Ovary (tissue), 9 donors: Measurements from ENCODE around the gene RIN3. TPM values are rescaled to one million over a fixed set of nuclear protein-coding genes. Genes with fewer than 3 reads are reported as not detected.

Experiments
- DNase-seq, 5 donors: peaks; one replicate each; pipeline ENCODE4 v3.0.0-alpha.2; 2019 to 2020
- H3K27ac ChIP-seq, 2 donors: fragments of 200-600 bp; one replicate each; pipeline versions ENCODE4 v1.5.1 to v1.8.0; 2019 to 2022
- H3K27me3 ChIP-seq: fragments of 200-600 bp; one replicate; pipeline ENCODE4 v1.8.0; 2022
- H3K36me3 ChIP-seq: fragments of 200-600 bp; sonication (generic); one replicate; pipeline ENCODE4 v1.5.1; 2019
- H3K4me1 ChIP-seq: one replicate; pipeline ENCODE4 v1.8.1; 2013; ENCODE audit warnings: mild to moderate bottlenecking, moderate library complexity; ENCODE audit not compliant: insufficient read depth
- H3K4me3 ChIP-seq: fragments of 200-600 bp; sonication (generic); one replicate; pipeline ENCODE4 v1.5.1; 2017
- H3K9me3 ChIP-seq, 2 donors: fragments of 200-600 bp in 1 of 2; sonication (generic) in 1 of 2; one replicate each; pipeline versions ENCODE4 v1.5.1 to v1.8.1; 2013 to 2019; ENCODE audit warnings: mild to moderate bottlenecking in 1 of 2, moderate library complexity in 1 of 2
- CTCF ChIP-seq, 3 donors: fragments of 450-650 bp in 2 of 3; fragments of 200-600 bp in 1 of 3; IDR thresholded peaks; one replicate each; pipeline versions ENCODE4 v1.5.1 to v1.8.0; 2016 to 2022; ENCODE audit warnings: antibody characterized with exemption in 3 of 3, mild to moderate bottlenecking in 1 of 3
- EP300 ChIP-seq: sonication (generic); formaldehyde crosslinking; IDR thresholded peaks from one replicate; pipeline ENCODE4 v1.6.1; 2017; ENCODE audit warnings: antibody characterized with exemption
- POLR2A ChIP-seq: fragments of 450-650 bp; IDR thresholded peaks from one replicate; pipeline ENCODE4 v1.6.1; 2017; ENCODE audit warnings: antibody characterized with exemption, mild to moderate bottlenecking, moderate library complexity
- WGBS, 3 donors: extraction: QIAGEN DNeasy Blood & Tissue Kit in 1 of 3; methylation state at CpG; one replicate each; pipeline versions ENCODE4 v1.1.5 to v1.1.7; 2013 to 2017; 5-methylcytosine and 5-hydroxymethylcytosine counted together
- intact Hi-C, 4 donors: fragments of 100-400 bp; cut with DNase I; formaldehyde crosslinking; loops; one replicate each; pipeline versions ENCODE4 v1.11.0 to v1.15.1; 2022 to 2023
- polyA plus RNA-seq, 2 donors: library from polyadenylated mRNA; stranded (reverse); fragments of 200-250 nt in 1 of 2; fragments of 350-450 nt in 1 of 2; fragmentation: Illumina TruSeq in 1 of 2; extraction: RNeasy Lipid Tissue Mini Kit (QIAGEN cat#74804) in 1 of 2; gene quantifications; one replicate each; pipeline ENCODE4 v1.2.3, GENCODE V29; 2013 to 2014
- total RNA-seq, 7 donors: library from RNA; depleted of rRNA in 2 of 7; stranded (reverse); fragments of >200 nt in 2 of 7; fragmentation: NEBNext Ultra II Directional in 3 of 7; extraction: Animal tissue kit (Norgen Biotek cat#: 25700) in 3 of 7; gene quantifications; one replicate each; pipeline versions ENCODE4 v1.1.0 to v1.2.4, GENCODE V29; 2016 to 2023
- donor health status: DM: no; HTN: no; CAD: no; lungs with moderate emphysema.
- donor health status: DM: no; HTN: no; CAD: no.
- donor health status: Bipolar disorder and iron deficiency.
- donor health status: DM: yes; HTN: yes; CAD: no.
- donor health status: DM: no; HTN: no; CAD: no.
- donor health status: DM: yes; HTN: yes; CAD: no.

RIN3 gene
- total and polyA plus RNA-seq, 9 donors = 3.8 to 27.9 (median 13.9) TPM

- no peak overlapping the region for H3K27ac ChIP-seq
- H3K4me1 ChIP-seq = no peaks in the 10 kb centered on the region
- DNase-seq = no peak
- no peak overlapping the region for H3K4me3 ChIP-seq
- TF ChIP-seq POLR2A (no peak), CTCF (IDR thresholded peaks at IDR 0.05) (no peak), EP300 (no peak)
- WGBS, 3 donors = 94 to 97% (median 96%) methylated on average over 6 to 7 of the region's 7 CpGs
- intact Hi-C loops = loop anchor here in 1 of 4 donors (10.0 kb wide), 1 partner anchor 1794 kb away; no protein-coding TSS in a partner anchor
- no peaks in the 10 kb centered on the region for H3K9me3 ChIP-seq
- H3K27me3 ChIP-seq = no peaks in the 10 kb centered on the region
- H3K36me3 ChIP-seq = no peaks in the 10 kb centered on the region
Measured at GRCh38 chr14:92649066-92649465, 135.5 kb downstream of the RIN3 start.

GRCh38 chr14:92649934-92650545, 136.5 kb downstream of the RIN3 start:
- Histone ChIP-seq H3K9me3 (no peaks in the 10 kb centered on the region), H3K27ac (no peak overlapping the region), H3K4me3 (no peak overlapping the region), H3K36me3 (no peaks in the 10 kb centered on the region), H3K4me1 (no peaks in the 10 kb centered on the region), H3K27me3 (no peaks in the 10 kb centered on the region)
- intact Hi-C loops = loop anchor here in 1 of 4 donors (10.0 kb wide), 1 partner anchor 1795 kb away; no protein-coding TSS in a partner anchor
- TF ChIP-seq CTCF (IDR thresholded peaks at IDR 0.05) (no peak), EP300 (peak; percentile 55), POLR2A (no peak)
- WGBS, 3 donors = 78 to 84% (median 79%) methylated on average over 17 of the region's 17 CpGs
- peak in 4 of 5 donors; percentile 36 to 73 (median 53) for DNase-seq

GRCh38 chr14:92650581-92651105, 137.1 kb downstream of the RIN3 start:
- TF ChIP-seq CTCF (IDR thresholded peaks at IDR 0.05) = no peak
- TF ChIP-seq EP300 = no peak
- no peaks in the 10 kb centered on the region for H3K9me3 ChIP-seq
- H3K4me3 ChIP-seq = no peak overlapping the region
- intact Hi-C loops = no loop called here
- no peaks in the 10 kb centered on the region for H3K36me3 ChIP-seq
- no peak for DNase-seq
- H3K27me3 ChIP-seq = no peaks in the 10 kb centered on the region
- no peak overlapping the region for H3K27ac ChIP-seq
- WGBS, 3 donors = 86 to 95% (median 89%) methylated on average over 12 of the region's 12 CpGs
- H3K4me1 ChIP-seq = no peaks in the 10 kb centered on the region

GRCh38 chr14:92651106-92651757, 137.7 kb downstream of the RIN3 start:
- Histone ChIP-seq H3K27ac (no peak overlapping the region), H3K27me3 (no peaks in the 10 kb centered on the region), H3K4me1 (no peaks in the 10 kb centered on the region), H3K9me3 (no peaks in the 10 kb centered on the region), H3K4me3 (no peak overlapping the region), H3K36me3 (no peaks in the 10 kb centered on the region)
- intact Hi-C loops = no loop called here
- 68 to 75% (median 69%) methylated on average over 17 of the region's 17 CpGs for WGBS, 3 donors
- TF ChIP-seq CTCF (IDR thresholded peaks at IDR 0.05) (no peak), POLR2A (no peak), EP300 (no peak)
- no peak for DNase-seq
